PC-9 (cell line): ENCODE data around the gene MACC1. TPM values are rescaled to one million over a fixed set of nuclear protein-coding genes. Genes with fewer than 3 reads are reported as not detected.

Experiments used
- BruUV-seq: library from RNA; stranded (reverse); fragments of 400-500 nt; replicated peaks from 2 replicates; lab custom pipeline; 2021; lab: Mats Ljungman, UMichigan
- CTCF ChIA-PET: fragments of 300-600 bp; sonication (Branson Sonifier 250); formaldehyde crosslinking; loops from one replicate; lab custom pipeline; 2022; ENCODE audit warnings: antibody characterized with exemption; lab: Charles Lee
- POLR2A ChIA-PET: fragments of 300-600 bp; sonication (Branson Sonifier 250); formaldehyde crosslinking; loops from one replicate; lab custom pipeline; 2022; ENCODE audit warnings: antibody characterized with exemption; ENCODE audit not compliant: unreplicated experiment; lab: Charles Lee
- DNase-seq, 2 experiments: peaks; one replicate each; pipeline versions ENCODE4 v3.0.0 to v3.0.0-alpha.2; 2015 to 2022; ENCODE audit warnings: mixed read lengths in 1 of 2
- H2AFZ ChIP-seq: fragments of 200-600 bp; sonication (generic); 2 replicates; pipeline ENCODE4 v1.8.1; 2017; ENCODE audit warnings: antibody characterized with exemption
- H3F3A ChIP-seq: fragments of 200-600 bp; sonication (generic); 2 replicates; pipeline ENCODE4 v1.8.1; 2017; ENCODE audit warnings: antibody characterized with exemption, mild to moderate bottlenecking, low read depth; ENCODE audit not compliant: insufficient read depth
- H3K27ac ChIP-seq: fragments of 200-600 bp; sonication (generic); 2 replicates; pipeline ENCODE4 v1.6.1; 2016; ENCODE audit warnings: mixed run types
- H3K27me3 ChIP-seq: fragments of 200-600 bp; sonication (generic); 2 replicates; pipeline ENCODE4 v1.6.1; 2016; ENCODE audit warnings: low read depth, mixed run types; ENCODE audit not compliant: insufficient read depth
- H3K36me3 ChIP-seq: fragments of 200-600 bp; sonication (generic); 2 replicates; pipeline ENCODE4 v1.6.1; 2016; ENCODE audit warnings: low read depth, mixed run types
- H3K4me1 ChIP-seq: fragments of 200-600 bp; sonication (generic); replicated peaks from 2 replicates; pipeline ENCODE4 v1.6.1; 2016; ENCODE audit warnings: mixed run types; ENCODE audit not compliant: insufficient read depth
- H3K4me2 ChIP-seq: fragments of 200-600 bp; sonication (generic); 2 replicates; pipeline ENCODE4 v1.6.1; 2017; ENCODE audit warnings: mixed run types
- H3K4me3 ChIP-seq: fragments of 200-600 bp; sonication (generic); 2 replicates; pipeline ENCODE4 v1.6.1; 2016; ENCODE audit warnings: mixed run types
- H3K79me2 ChIP-seq: fragments of 200-600 bp; sonication (generic); 2 replicates; pipeline ENCODE4 v1.6.1; 2017; ENCODE audit warnings: low read depth, mixed run types
- H3K9me2 ChIP-seq: fragments of 200-600 bp; sonication (generic); 2 replicates; pipeline ENCODE4 v1.8.1; 2017; ENCODE audit warnings: mild to moderate bottlenecking; ENCODE audit not compliant: insufficient read depth
- H3K9me3 ChIP-seq: fragments of 200-600 bp; sonication (generic); 2 replicates; pipeline ENCODE4 v1.8.1; 2016; ENCODE audit warnings: low read depth; ENCODE audit not compliant: insufficient read depth
- H4K20me1 ChIP-seq: fragments of 200-600 bp; sonication (generic); 2 replicates; pipeline ENCODE4 v1.8.1; 2017; ENCODE audit not compliant: insufficient read depth
- CTCF ChIP-seq: fragments of 200-600 bp; sonication (generic); conservative IDR thresholded peaks from 2 replicates; pipeline ENCODE4 v1.6.1; 2017; ENCODE audit warnings: mixed run types, antibody characterized with exemption, mild to moderate bottlenecking, moderate library complexity
- EZH2 ChIP-seq: fragments of 200-600 bp; sonication (generic); IDR thresholded peaks from 2 replicates; pipeline ENCODE4 v1.8.0; 2017; ENCODE audit warnings: antibody characterized with exemption, low read depth
- intact Hi-C: fragments of 100-400 bp; cut with micrococcal nuclease; formaldehyde crosslinking; loops from one replicate; pipeline ENCODE4 v1.10.0; 2022; ENCODE audit not compliant: unreplicated experiment
- total RNA-seq: library from RNA; stranded (reverse); gene quantifications from 2 replicates; pipeline ENCODE4 v1.2.3, GENCODE V29; 2021

Gene MACC1
- total RNA-seq, 1 experiment from 2014 or later = 50.8 TPM

- no peaks in the 10 kb centered on the region for H3K36me3 ChIP-seq
- no peak overlapping the region for H3K4me3 ChIP-seq
- H3K27ac ChIP-seq = no peak overlapping the region
- TF ChIP-seq EZH2 (no peak), CTCF (no peak)
- H3K4me1 ChIP-seq = peaks cover 32% of the 10 kb centered on the region
- H3K9me2 ChIP-seq = no peaks in the 10 kb centered on the region
- H3K9me3 ChIP-seq = no peaks in the 10 kb centered on the region
- CTCF ChIA-PET = no interaction called here
- no peaks in the 10 kb centered on the region for H3K27me3 ChIP-seq
- intact Hi-C loops = no loop called here
- POLR2A ChIA-PET = no interaction called here
- peaks cover 28% of the 10 kb centered on the region for H3F3A ChIP-seq
- no peak for DNase-seq
- no peaks in the 10 kb centered on the region for H3K79me2 ChIP-seq
- no peaks in the 10 kb centered on the region for H4K20me1 ChIP-seq
- BruUV-seq = no TSS peak
- H2AFZ ChIP-seq = no peak overlapping the region
- H3K4me2 ChIP-seq = no peak overlapping the region
Observed at GRCh38 chr7:20223356-20223755, 6.2 kb upstream of the MACC1 start.

- Histone ChIP-seq H4K20me1 (no peaks in the 10 kb centered on the region), H3K79me2 (no peaks in the 10 kb centered on the region), H3F3A (peaks cover 37% of the 10 kb centered on the region), H3K27ac (no peak overlapping the region), H3K27me3 (no peaks in the 10 kb centered on the region), H2AFZ (no peak overlapping the region), H3K9me3 (no peaks in the 10 kb centered on the region), H3K36me3 (no peaks in the 10 kb centered on the region), H3K9me2 (no peaks in the 10 kb centered on the region), H3K4me3 (no peak overlapping the region), H3K4me1 (peaks cover 39% of the 10 kb centered on the region), H3K4me2 (no peak overlapping the region)
- no peak for TF ChIP-seq EZH2
- TF ChIP-seq CTCF = no peak
- CTCF ChIA-PET = no interaction called here
- no peak for DNase-seq
- POLR2A ChIA-PET = no interaction called here
- BruUV-seq = no TSS peak
- intact Hi-C loops = no loop called here
Observed at GRCh38 chr7:20222219-20222828, 5.1 kb upstream of the MACC1 start.

- Histone ChIP-seq H3K4me1 (peaks cover 47% of the 10 kb centered on the region), H3F3A (peaks cover 47% of the 10 kb centered on the region), H2AFZ (no peak overlapping the region), H4K20me1 (no peaks in the 10 kb centered on the region), H3K27ac (peak overlapping the region; percentile 99), H3K4me3 (no peak overlapping the region), H3K36me3 (no peaks in the 10 kb centered on the region), H3K9me3 (0 out of 2 replicates have a peak, but pooled peaks cover 3% of the 10 kb centered on the region), H3K79me2 (peaks cover 10% of the 10 kb centered on the region), H3K9me2 (no peaks in the 10 kb centered on the region), H3K4me2 (peak overlapping the region; percentile 90; the same call in 1 of the 2 replicates), H3K27me3 (no peaks in the 10 kb centered on the region)
- POLR2A ChIA-PET = no interaction called here
- CTCF ChIA-PET = interaction anchor here (0.5 kb wide), 1 partner anchor 90 kb away, joined by 9 read pairs; no protein-coding TSS in a partner anchor
- no peak for DNase-seq
- intact Hi-C loops = no loop called here
- BruUV-seq = no TSS peak
- TF ChIP-seq EZH2 = no peak
- no peak for TF ChIP-seq CTCF
Observed at GRCh38 chr7:20220921-20221547, 3.9 kb upstream of the MACC1 start.
